ENCODE results near the gene LUM. TPM values are rescaled to one million over a fixed set of nuclear protein-coding genes. Genes with fewer than 3 reads are reported as not detected.

LUM gene
- total RNA-seq, 1 experiment from 2014 or later: 0.23 TPM

- no peaks in the 10 kb centered on the region for H3K9me3 ChIP-seq (ENCODE audit: control insufficient read depth, insufficient read depth, low read depth, low read length)
- H3K4me3 ChIP-seq (ENCODE audit: low read depth in 2 of 2, low read length in 2 of 2): no peak within 1 kb of the TSS
- intact Hi-C loops (cut with micrococcal nuclease; ENCODE audit: unreplicated experiment): no loop called here
- no peaks in the 10 kb centered on the region for H3K27me3 ChIP-seq (ENCODE audit: control insufficient read depth, insufficient read depth, low read length)
- POLR2A ChIA-PET: no interaction called here
- ATAC-seq: no peak
- H3K36me3 ChIP-seq (ENCODE audit: control insufficient read depth, insufficient read depth, low read length): no peaks in the 10 kb centered on the region
- in situ Hi-C loops (cut with HindIII; ENCODE audit: low pct_unique_long_range_greater_than_20kb, low sequenced_read_pairs): no loop called here
- no peak for TF ChIP-seq TCF7L2 (IDR thresholded peaks at IDR 0.05; ENCODE audit: low read depth, low read length)
- TF ChIP-seq POLR2AphosphoS5 (IDR thresholded peaks at IDR 0.05; ENCODE audit: low read depth, low read length): no peak
- no peak for TF ChIP-seq REST (IDR thresholded peaks at IDR 0.05; ENCODE audit: insufficient read depth in 1 of 2, low read depth in 2 of 2, low read length in 1 of 2)
- no peak for TF ChIP-seq CTCF (IDR thresholded peaks at IDR 0.05)
- no peak within 1 kb of the TSS for H3K27ac ChIP-seq (ENCODE audit: low read length)
- no TSS peak for BruUV-seq (replicated peaks)
- DNase-seq (ENCODE audit: low read depth, low spot score): no peak
- CTCF ChIA-PET: no interaction called here
- no peaks in the 10 kb centered on the region for H3K4me1 ChIP-seq (ENCODE audit: control insufficient read depth, insufficient read depth, low read length)
Measured at GRCh38 chr12:91057368-91058165, 53.7 kb downstream of the LUM start, which contains the start of gene KERA. Gene KERA (minus strand): TSS chr12:91058024. CDS start chr12:91056281, 1,743 bp downstream.

DNA sequence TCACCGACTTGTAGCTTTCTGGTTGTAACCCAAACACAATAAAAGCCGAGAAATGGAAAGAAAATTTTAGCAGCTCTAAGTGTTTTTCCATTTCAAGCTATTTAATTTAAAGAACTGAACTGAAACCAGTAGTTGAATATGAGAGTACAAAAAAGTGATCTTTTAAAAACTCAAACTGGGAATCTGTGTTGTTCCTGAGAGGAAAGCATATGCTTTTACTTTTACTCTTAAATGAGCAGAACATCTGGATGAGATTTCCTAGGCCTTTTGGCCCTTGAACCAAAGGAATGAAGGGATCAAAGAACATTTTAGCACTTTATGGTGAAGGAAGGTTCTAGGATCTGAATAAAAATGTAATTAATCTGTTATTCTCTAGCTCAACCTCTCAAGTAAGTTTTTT lies 54.8 kb downstream of the LUM start:
- Histone ChIP-seq H3K27ac (ENCODE audit: low read length) (no peak overlapping the region), H3K27me3 (ENCODE audit: control insufficient read depth, insufficient read depth, low read length) (no peaks in the 10 kb centered on the region), H3K4me3 (ENCODE audit: low read depth in 2 of 2, low read length in 2 of 2) (no peak overlapping the region), H3K9me3 (ENCODE audit: control insufficient read depth, insufficient read depth, low read depth, low read length) (no peaks in the 10 kb centered on the region), H3K36me3 (ENCODE audit: control insufficient read depth, insufficient read depth, low read length) (no peaks in the 10 kb centered on the region), H3K4me1 (ENCODE audit: control insufficient read depth, insufficient read depth, low read length) (no peaks in the 10 kb centered on the region)
- POLR2A ChIA-PET: no interaction called here
- TF ChIP-seq CTCF (IDR thresholded peaks at IDR 0.05) (no peak), REST (IDR thresholded peaks at IDR 0.05; ENCODE audit: insufficient read depth in 1 of 2, low read depth in 2 of 2, low read length in 1 of 2) (no peak), TCF7L2 (IDR thresholded peaks at IDR 0.05; ENCODE audit: low read depth, low read length) (no peak), SIN3A (IDR thresholded peaks at IDR 0.05; ENCODE audit: borderline replicate concordance, insufficient read depth, low read depth, low read length) (no peak), POLR2AphosphoS5 (IDR thresholded peaks at IDR 0.05; ENCODE audit: low read depth, low read length) (no peak)
- CTCF ChIA-PET: no interaction called here
- no TSS peak for BruUV-seq (replicated peaks)
- no peak for ATAC-seq
- DNase-seq (ENCODE audit: low read depth, low spot score): no peak
- in situ Hi-C loops (cut with HindIII; ENCODE audit: low pct_unique_long_range_greater_than_20kb, low sequenced_read_pairs): no loop called here
- intact Hi-C loops (cut with micrococcal nuclease; ENCODE audit: unreplicated experiment): no loop called here

Data from Panc1 (cell line).